Endodermal cell (in vitro differentiated cells): Measurements from ENCODE around the gene EDARADD. TPM values are rescaled to one million over a fixed set of nuclear protein-coding genes. Genes with fewer than 3 reads are reported as not detected.

Source experiments
- DNase-seq: peaks from one replicate; pipeline ENCODE4 v3.0.0-alpha.2; 2017
- H3K27ac ChIP-seq: 2 replicates; pipeline ENCODE4 v1.5.1; 2013; ENCODE audit warnings: mild to moderate bottlenecking, low read depth, low read length, moderate library complexity
- H3K27me3 ChIP-seq: 2 replicates; pipeline ENCODE4 v1.6.1; 2013; ENCODE audit warnings: mild to moderate bottlenecking, low read length, moderate library complexity; ENCODE audit not compliant: insufficient read depth, control insufficient read depth, poor library complexity, severe bottlenecking
- H3K36me3 ChIP-seq: 2 replicates; pipeline ENCODE4 v1.7.0; 2013; ENCODE audit warnings: mild to moderate bottlenecking, low read length, moderate library complexity; ENCODE audit not compliant: control insufficient read depth, insufficient read depth
- H3K4me1 ChIP-seq: one replicate; pipeline ENCODE4 v1.7.0; 2013; ENCODE audit warnings: low read length; ENCODE audit not compliant: control insufficient read depth, insufficient read depth
- H3K4me3 ChIP-seq: 2 replicates; pipeline ENCODE4 v1.5.1; 2013; ENCODE audit warnings: mild to moderate bottlenecking, low read length, moderate library complexity
- H3K9ac ChIP-seq: 2 replicates; pipeline ENCODE4 v1.6.1; 2013; ENCODE audit warnings: mild to moderate bottlenecking, low read length, moderate library complexity; ENCODE audit not compliant: poor library complexity, severe bottlenecking; ENCODE audit errors: extremely low read depth
- H3K9me3 ChIP-seq: 2 replicates; pipeline ENCODE4 v1.6.1; 2013; ENCODE audit warnings: mild to moderate bottlenecking, low read length, moderate library complexity; ENCODE audit not compliant: control insufficient read depth
- H3K27ac Mint-ChIP-seq: 2 replicates; pipeline ENCODE4 v1.8.0; 2020; ENCODE audit warnings: mixed read lengths
- H3K27me3 Mint-ChIP-seq: 2 replicates; pipeline ENCODE4 v1.8.0; 2021; ENCODE audit warnings: mild to moderate bottlenecking, mixed read lengths; ENCODE audit not compliant: insufficient read depth
- H3K36me3 Mint-ChIP-seq: 2 replicates; pipeline ENCODE4 v1.8.0; 2020; ENCODE audit warnings: low read depth, mixed read lengths
- H3K4me1 Mint-ChIP-seq: 2 replicates; pipeline ENCODE4 v1.8.0; 2020; ENCODE audit warnings: mixed read lengths
- H3K4me3 Mint-ChIP-seq: 2 replicates; pipeline ENCODE4 v1.8.0; 2020; ENCODE audit warnings: mild to moderate bottlenecking, moderate library complexity, mixed read lengths
- H3K9me3 Mint-ChIP-seq: 2 replicates; pipeline ENCODE4 v1.8.0; 2020; ENCODE audit warnings: mild to moderate bottlenecking, mixed read lengths
- CTCF ChIP-seq: fragments of 200-600 bp; sonication (generic); conservative IDR thresholded peaks from 2 replicates; pipeline ENCODE4 v1.5.0; 2021; ENCODE audit warnings: antibody characterized with exemption, mild to moderate bottlenecking
- WGBS, 2 experiments: methylation state at CpG; one replicate each; pipeline versions ENCODE4 v1.1.5 to v1.1.7; 2013; ENCODE audit warnings: missing lambda C conversion rate in 2 of 2, mixed read lengths in 1 of 2; ENCODE audit not compliant: insufficient coverage in 1 of 2, insufficient read length in 1 of 2; 5-methylcytosine and 5-hydroxymethylcytosine counted together
- total RNA-seq, 2 donors: library from RNA; stranded (reverse); fragmentation: NEBNext Ultra II Directional in 1 of 2; extraction: Animal tissue kit (Norgen Biotek cat#: 25700) in 1 of 2; gene quantifications; 2 replicates in 1 of 2; 3 replicates in 1 of 2; pipeline ENCODE4 v1.2.1, GENCODE V29; 2021

Gene EDARADD
- total RNA-seq, 2 donors from 2014 or later, result 5.0 to 5.5 TPM

DNA sequence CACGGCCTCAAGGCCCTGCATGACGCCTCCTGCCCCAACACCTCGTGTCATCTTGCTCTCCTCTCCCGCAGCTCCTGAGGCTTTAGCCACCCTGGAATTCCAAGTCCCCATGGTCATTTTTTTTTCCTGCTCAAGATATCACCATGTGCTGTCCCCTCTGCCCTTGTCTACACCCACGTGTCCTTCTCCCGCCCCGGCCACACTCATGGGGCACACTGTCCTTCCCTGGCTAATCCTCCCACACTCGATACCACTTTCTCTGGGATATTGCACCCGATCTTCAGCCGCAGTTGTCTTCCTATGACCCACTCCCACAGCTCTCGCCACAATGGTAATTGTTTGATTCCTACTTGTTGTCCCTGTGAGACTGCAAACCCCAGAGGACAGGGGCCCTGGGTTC is 100.0 kb downstream of the EDARADD start:
- H3K4me1 ChIP-seq, result no peaks in the 10 kb centered on the region
- no peaks in the 10 kb centered on the region for H3K9me3 ChIP-seq
- no peak overlapping the region for H3K9ac ChIP-seq
- Mint-ChIP-seq H3K4me1 (peaks cover 5% of the 10 kb centered on the region), H3K27ac (no peak overlapping the region), H3K4me3 (no peak overlapping the region), H3K27me3 (peaks cover 1% of the 10 kb centered on the region), H3K36me3 (no peaks in the 10 kb centered on the region), H3K9me3 (no peaks in the 10 kb centered on the region)
- TF ChIP-seq CTCF, result no peak
- no peak overlapping the region for H3K27ac ChIP-seq
- WGBS, 2 experiments, result 91 to 92% methylated on average over 6 to 11 of the region's 11 CpGs
- H3K36me3 ChIP-seq, result no peaks in the 10 kb centered on the region
- H3K27me3 ChIP-seq, result no peaks in the 10 kb centered on the region
- no peak overlapping the region for H3K4me3 ChIP-seq
- no peak for DNase-seq

DNA sequence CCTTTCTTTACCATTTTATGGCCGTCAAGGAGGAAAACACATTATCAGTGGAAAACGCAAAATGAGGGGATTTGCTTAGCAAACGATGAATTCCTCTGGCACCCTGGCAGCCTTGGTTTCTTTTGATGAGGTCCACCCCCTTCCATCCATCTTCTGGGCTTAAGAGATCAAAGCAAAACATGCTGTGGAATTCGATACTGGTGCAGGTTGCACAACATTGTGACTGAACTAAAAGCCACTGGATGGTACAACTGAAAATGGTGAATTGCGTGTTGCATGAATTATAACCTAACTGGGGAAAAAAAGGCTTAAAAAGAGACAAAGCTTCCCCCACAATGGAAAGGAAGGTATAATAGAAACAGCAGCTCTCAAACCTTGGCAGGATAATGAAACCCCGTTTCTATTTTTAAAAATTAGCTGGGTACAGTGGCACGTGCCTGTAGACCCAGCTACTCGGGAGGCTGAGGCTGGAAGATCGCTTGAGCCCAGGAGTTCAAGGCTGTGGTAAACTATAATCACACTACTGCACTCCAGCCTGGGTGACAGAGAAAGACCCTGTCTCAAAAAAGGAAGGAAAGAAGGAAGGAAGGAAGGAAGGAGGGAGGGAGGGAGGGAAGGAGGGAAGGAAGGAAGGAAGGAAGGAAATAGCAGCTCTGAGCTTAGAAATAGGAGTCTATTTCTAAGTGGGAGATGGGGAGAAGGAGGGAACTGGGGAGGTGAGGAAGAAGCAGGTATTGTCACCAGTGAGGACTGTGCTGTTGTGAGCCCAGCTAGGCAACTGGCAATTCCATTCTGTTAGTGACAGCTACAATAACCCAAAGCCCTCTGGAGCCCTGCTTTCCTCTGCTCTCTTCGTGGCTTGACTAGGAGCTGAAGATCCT is 100.7 kb downstream of the EDARADD start:
- Mint-ChIP-seq H3K9me3 (no peaks in the 10 kb centered on the region), H3K4me3 (no peak overlapping the region), H3K27me3 (peaks cover 1% of the 10 kb centered on the region), H3K4me1 (peaks cover 5% of the 10 kb centered on the region), H3K27ac (no peak overlapping the region), H3K36me3 (no peaks in the 10 kb centered on the region)
- H3K9ac ChIP-seq, result no peak overlapping the region
- no peaks in the 10 kb centered on the region for H3K27me3 ChIP-seq
- TF ChIP-seq CTCF, result no peak
- no peaks in the 10 kb centered on the region for H3K4me1 ChIP-seq
- H3K36me3 ChIP-seq, result no peaks in the 10 kb centered on the region
- H3K4me3 ChIP-seq, result no peak overlapping the region
- no peaks in the 10 kb centered on the region for H3K9me3 ChIP-seq
- DNase-seq, result no peak
- WGBS, 2 experiments, result 75% methylated on average over 8 to 10 of the region's 10 CpGs
- H3K27ac ChIP-seq, result no peak overlapping the region

GRCh38 chr1:236495467-236496112 is 101.5 kb downstream of the EDARADD start:
- peaks cover 1% of the 10 kb centered on the region for H3K27me3 Mint-ChIP-seq
- no peak overlapping the region for H3K27ac Mint-ChIP-seq
- no peak overlapping the region for H3K4me3 Mint-ChIP-seq
- H3K9me3 Mint-ChIP-seq, result no peaks in the 10 kb centered on the region
- no peaks in the 10 kb centered on the region for H3K36me3 ChIP-seq
- H3K4me1 ChIP-seq, result no peaks in the 10 kb centered on the region
- no peak overlapping the region for H3K27ac ChIP-seq
- DNase-seq, result peak; percentile 67
- H3K36me3 Mint-ChIP-seq, result no peaks in the 10 kb centered on the region
- peaks cover 5% of the 10 kb centered on the region for H3K4me1 Mint-ChIP-seq
- no peak overlapping the region for H3K9ac ChIP-seq
- TF ChIP-seq CTCF, result no peak
- H3K27me3 ChIP-seq, result no peaks in the 10 kb centered on the region
- H3K4me3 ChIP-seq, result no peak overlapping the region
- WGBS, 2 experiments, result 71 to 100% methylated on average over 1 to 7 of the region's 11 CpGs
- H3K9me3 ChIP-seq, result no peaks in the 10 kb centered on the region
